MM.1S (cell line): ENCODE results near the gene RPL35.

Experiments used
- EZH2 ChIP-seq: fragments of 300-600 bp; sonication (generic); optimal IDR thresholded peaks from 2 replicates; pipeline ENCODE3; 2017; ENCODE audit warnings: low read depth, mild to moderate bottlenecking, antibody characterized with exemption, low read length, mixed read lengths
- EZH2phosphoT487 ChIP-seq: fragments of 300-600 bp; sonication (generic); IDR thresholded peaks from 2 replicates; pipeline ENCODE4 v1.6.1; 2018; ENCODE audit warnings: antibody characterized with exemption, low read length
- TF ChIP-seq, protein P1 (sequence below): fragments of 300-600 bp; sonication (generic); IDR thresholded peaks from 2 replicates; pipeline ENCODE4 v1.5.1; 2016; ENCODE audit warnings: antibody characterized with exemption, low read length, mixed read lengths

DNA sequence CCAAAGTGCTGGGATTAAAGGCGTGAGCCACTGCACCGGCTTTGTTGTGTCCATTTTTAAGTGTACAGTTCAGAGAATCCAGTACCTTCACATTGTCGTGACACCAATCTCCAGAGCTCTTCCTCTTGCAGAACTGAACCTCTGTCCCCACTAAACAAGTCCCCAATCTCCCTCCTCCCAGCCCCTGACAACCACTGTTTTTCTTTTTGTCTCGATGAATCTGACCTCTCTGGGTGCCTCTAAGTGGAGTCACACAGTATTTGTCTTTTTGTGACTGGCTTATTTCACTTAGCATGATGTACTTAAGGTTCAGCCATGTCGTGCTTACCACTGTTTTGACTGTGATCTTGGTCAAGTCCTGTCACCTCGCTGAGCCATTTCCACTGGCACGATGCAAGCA is 6.9 kb downstream of the RPL35 start:
- TF ChIP-seq, protein P1, sequence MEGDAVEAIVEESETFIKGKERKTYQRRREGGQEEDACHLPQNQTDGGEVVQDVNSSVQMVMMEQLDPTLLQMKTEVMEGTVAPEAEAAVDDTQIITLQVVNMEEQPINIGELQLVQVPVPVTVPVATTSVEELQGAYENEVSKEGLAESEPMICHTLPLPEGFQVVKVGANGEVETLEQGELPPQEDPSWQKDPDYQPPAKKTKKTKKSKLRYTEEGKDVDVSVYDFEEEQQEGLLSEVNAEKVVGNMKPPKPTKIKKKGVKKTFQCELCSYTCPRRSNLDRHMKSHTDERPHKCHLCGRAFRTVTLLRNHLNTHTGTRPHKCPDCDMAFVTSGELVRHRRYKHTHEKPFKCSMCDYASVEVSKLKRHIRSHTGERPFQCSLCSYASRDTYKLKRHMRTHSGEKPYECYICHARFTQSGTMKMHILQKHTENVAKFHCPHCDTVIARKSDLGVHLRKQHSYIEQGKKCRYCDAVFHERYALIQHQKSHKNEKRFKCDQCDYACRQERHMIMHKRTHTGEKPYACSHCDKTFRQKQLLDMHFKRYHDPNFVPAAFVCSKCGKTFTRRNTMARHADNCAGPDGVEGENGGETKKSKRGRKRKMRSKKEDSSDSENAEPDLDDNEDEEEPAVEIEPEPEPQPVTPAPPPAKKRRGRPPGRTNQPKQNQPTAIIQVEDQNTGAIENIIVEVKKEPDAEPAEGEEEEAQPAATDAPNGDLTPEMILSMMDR = no peak
- TF ChIP-seq EZH2 (no peak), EZH2phosphoT487 (no peak)
